Esophagus squamous epithelium (tissue), 4 donors: ENCODE results near the gene PPARG.

ENCODE experiments used
- POLR2A ChIP-seq, 4 donors: fragments of 450-650 bp; IDR thresholded peaks; one replicate each; pipeline ENCODE4 v1.6.1; 2017; ENCODE audit warnings: antibody characterized with exemption in 4 of 4, mild to moderate bottlenecking in 4 of 4, moderate library complexity in 3 of 4
- TF ChIP-seq, protein P1 (sequence below), 6 experiments: fragments of 450-650 bp in 4 of 6; fragments of 200-600 bp in 2 of 6; sonication (generic) in 2 of 6; IDR thresholded peaks; one replicate each; pipeline ENCODE4 v1.5.1; 2016 to 2019; ENCODE audit warnings: antibody characterized with exemption in 6 of 6, mild to moderate bottlenecking in 4 of 6, moderate library complexity in 4 of 6

DNA sequence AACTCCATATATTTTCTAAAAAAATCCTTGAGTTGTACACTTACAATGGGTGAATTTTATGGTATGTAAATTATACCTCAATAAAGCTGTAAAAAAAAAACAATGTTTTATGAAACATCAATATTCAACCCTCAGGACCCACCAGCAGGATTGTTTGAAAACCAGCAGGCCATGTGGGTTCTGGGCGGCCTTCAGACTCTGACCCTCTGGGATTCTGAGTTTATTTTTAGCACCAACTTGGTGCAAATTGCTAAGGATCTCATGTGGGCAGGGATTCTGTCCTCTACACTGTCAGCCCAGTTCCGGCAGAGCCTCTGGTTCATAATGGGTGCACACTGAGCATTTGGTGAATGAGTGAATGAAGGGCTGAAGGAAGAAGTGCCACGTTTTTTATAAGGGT is 171.3 kb downstream of the PPARG start:
- TF ChIP-seq, protein P1, sequence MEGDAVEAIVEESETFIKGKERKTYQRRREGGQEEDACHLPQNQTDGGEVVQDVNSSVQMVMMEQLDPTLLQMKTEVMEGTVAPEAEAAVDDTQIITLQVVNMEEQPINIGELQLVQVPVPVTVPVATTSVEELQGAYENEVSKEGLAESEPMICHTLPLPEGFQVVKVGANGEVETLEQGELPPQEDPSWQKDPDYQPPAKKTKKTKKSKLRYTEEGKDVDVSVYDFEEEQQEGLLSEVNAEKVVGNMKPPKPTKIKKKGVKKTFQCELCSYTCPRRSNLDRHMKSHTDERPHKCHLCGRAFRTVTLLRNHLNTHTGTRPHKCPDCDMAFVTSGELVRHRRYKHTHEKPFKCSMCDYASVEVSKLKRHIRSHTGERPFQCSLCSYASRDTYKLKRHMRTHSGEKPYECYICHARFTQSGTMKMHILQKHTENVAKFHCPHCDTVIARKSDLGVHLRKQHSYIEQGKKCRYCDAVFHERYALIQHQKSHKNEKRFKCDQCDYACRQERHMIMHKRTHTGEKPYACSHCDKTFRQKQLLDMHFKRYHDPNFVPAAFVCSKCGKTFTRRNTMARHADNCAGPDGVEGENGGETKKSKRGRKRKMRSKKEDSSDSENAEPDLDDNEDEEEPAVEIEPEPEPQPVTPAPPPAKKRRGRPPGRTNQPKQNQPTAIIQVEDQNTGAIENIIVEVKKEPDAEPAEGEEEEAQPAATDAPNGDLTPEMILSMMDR (IDR thresholded peaks at IDR 0.05), result no peak
- TF ChIP-seq POLR2A (IDR thresholded peaks at IDR 0.05), result no peak
